SK-N-SH treated with all-trans-retinoic acid at 6 μM for 48 hours (cell line): ENCODE measurements around the gene PLPP6.

Experiments used
- ATAC-seq: fragments of 200-7000 bp; cut with Tn5 transposase; 3 replicates; pipeline ENCODE4 v1.9.1; 2020; ENCODE audit warnings: mild to moderate bottlenecking, moderate library complexity
- ARNTL ChIP-seq: fragments of 450-650 bp; formaldehyde crosslinking; IDR thresholded peaks from 2 replicates; pipeline ENCODE4 v1.5.0; 2020; ENCODE audit warnings: low read depth, mild to moderate bottlenecking, moderate library complexity, borderline replicate concordance
- BACH2 ChIP-seq: fragments of 250-450 bp; sonication (Bioruptor Pico); IDR thresholded peaks from 2 replicates; pipeline ENCODE4 v1.9.0; 2021; ENCODE audit warnings: mild to moderate bottlenecking, borderline replicate concordance
- CSDC2 ChIP-seq: fragments of 250-450 bp; sonication (Bioruptor Pico); IDR thresholded peaks from 2 replicates; pipeline ENCODE4 v1.5.0; 2020; ENCODE audit warnings: mild to moderate bottlenecking, moderate library complexity
- GLIS3 ChIP-seq: fragments of 250-450 bp; sonication (Bioruptor Pico); IDR thresholded peaks from 2 replicates; pipeline ENCODE4 v1.5.0; 2020; ENCODE audit warnings: mild to moderate bottlenecking, moderate library complexity
- OSR1 ChIP-seq: fragments of 250-450 bp; sonication (Bioruptor Pico); IDR thresholded peaks from 2 replicates; pipeline ENCODE4 v1.8.0; 2022; ENCODE audit warnings: moderate library complexity, mild to moderate bottlenecking, inconsistent platforms
- PATZ1 ChIP-seq: fragments of 250-450 bp; sonication (Bioruptor Pico); IDR thresholded peaks from 2 replicates; pipeline ENCODE4 v1.8.0; 2020; ENCODE audit warnings: mild to moderate bottlenecking, moderate library complexity, borderline replicate concordance
- PPARA ChIP-seq: fragments of 250-450 bp; sonication (Bioruptor Pico); IDR thresholded peaks from 2 replicates; pipeline ENCODE4 v1.5.0; 2020; ENCODE audit warnings: mild to moderate bottlenecking, borderline replicate concordance
- SNAI2 ChIP-seq: fragments of 250-450 bp; sonication (Bioruptor Pico); IDR thresholded peaks from 2 replicates; pipeline ENCODE4 v1.5.0; 2020; ENCODE audit warnings: mild to moderate bottlenecking, moderate library complexity
- TCF4 ChIP-seq: fragments of 250-450 bp; sonication (Bioruptor Pico); IDR thresholded peaks from 2 replicates; pipeline ENCODE4 v1.8.0; 2021; ENCODE audit warnings: mild to moderate bottlenecking, moderate library complexity, borderline replicate concordance
- TOX ChIP-seq: fragments of 250-450 bp; sonication (Bioruptor Pico); IDR thresholded peaks from 2 replicates; pipeline ENCODE4 v1.8.0; 2021; ENCODE audit warnings: mild to moderate bottlenecking, moderate library complexity, borderline replicate concordance
- TSHZ2 ChIP-seq: fragments of 250-450 bp; sonication (Bioruptor Pico); IDR thresholded peaks from 2 replicates; pipeline ENCODE4 v1.5.0; 2020; ENCODE audit warnings: mild to moderate bottlenecking, moderate library complexity
- ZC3H10 ChIP-seq: fragments of 250-450 bp; sonication (Bioruptor Pico); IDR thresholded peaks from 2 replicates; pipeline ENCODE4 v1.5.1; 2021; ENCODE audit warnings: mild to moderate bottlenecking, moderate library complexity
- ZFP3 ChIP-seq: fragments of 250-450 bp; sonication (Bioruptor Pico); IDR thresholded peaks from 2 replicates; pipeline ENCODE4 v1.5.0; 2020; ENCODE audit warnings: mild to moderate bottlenecking, moderate library complexity
- ZFP30 ChIP-seq: fragments of 450-650 bp; formaldehyde crosslinking; IDR thresholded peaks from 2 replicates; pipeline ENCODE4 v1.5.0; 2022; ENCODE audit warnings: mild to moderate bottlenecking, moderate library complexity
- ZNF565 ChIP-seq: fragments of 450-650 bp; formaldehyde crosslinking; conservative IDR thresholded peaks from 2 replicates; pipeline ENCODE4 v1.5.0; 2020; ENCODE audit warnings: low read depth, mild to moderate bottlenecking, moderate library complexity
- ZNF70 ChIP-seq: fragments of 450-650 bp; formaldehyde crosslinking; IDR thresholded peaks from 2 replicates; pipeline ENCODE4 v1.5.0; 2020; ENCODE audit warnings: mild to moderate bottlenecking, moderate library complexity
- ZNF8 ChIP-seq: fragments of 450-650 bp; formaldehyde crosslinking; IDR thresholded peaks from 2 replicates; pipeline ENCODE4 v1.5.0; 2020; ENCODE audit warnings: mild to moderate bottlenecking, moderate library complexity
- TF ChIP-seq, protein P1 (sequence below): fragments of 250-450 bp; sonication (Bioruptor Pico); IDR thresholded peaks from 2 replicates; pipeline ENCODE4 v1.5.1; 2020; ENCODE audit warnings: low read depth, mild to moderate bottlenecking, moderate library complexity

Gene PLPP6

GRCh38 chr9:4662108-4662988 lies at the start of gene PLPP6:
Gene PLPP6 (plus strand): TSS chr9:4662294. CDS start chr9:4662376, 82 bp downstream.
- TF ChIP-seq ZFP3 (CRISPR knock-in tag) (0 out of 2 replicates have a peak, but pooled peaks have one; percentile 9), BACH2 (CRISPR knock-in tag) (no peak), TSHZ2 (CRISPR knock-in tag) (peak; percentile 19; the same call in 1 of the 2 replicates)
- ATAC-seq: peak; percentile 92

- no peak for ATAC-seq
- TF ChIP-seq PATZ1 (CRISPR knock-in tag) (no peak), ZNF565 (no peak), ZNF8 (CRISPR knock-in tag) (no peak), PPARA (CRISPR knock-in tag) (no peak), TSHZ2 (CRISPR knock-in tag) (no peak), ZC3H10 (no peak), BACH2 (CRISPR knock-in tag) (no peak), OSR1 (CRISPR knock-in tag) (no peak)
Observed at GRCh38 chr9:4614627-4615026, 47.5 kb upstream of the PLPP6 start.

- no peak for ATAC-seq
- TF ChIP-seq ZC3H10 (no peak), BACH2 (CRISPR knock-in tag) (no peak), ZNF565 (no peak), OSR1 (CRISPR knock-in tag) (no peak), ZNF70 (no peak), CSDC2 (CRISPR knock-in tag) (no peak), ZFP3 (CRISPR knock-in tag) (no peak), GLIS3 (no peak), SNAI2 (no peak), ARNTL (no peak), ZFP30 (CRISPR knock-in tag) (no peak), TCF4 (CRISPR knock-in tag) (no peak), TOX (CRISPR knock-in tag) (no peak)
Observed at GRCh38 chr9:4615251-4615650, 46.8 kb upstream of the PLPP6 start.

DNA sequence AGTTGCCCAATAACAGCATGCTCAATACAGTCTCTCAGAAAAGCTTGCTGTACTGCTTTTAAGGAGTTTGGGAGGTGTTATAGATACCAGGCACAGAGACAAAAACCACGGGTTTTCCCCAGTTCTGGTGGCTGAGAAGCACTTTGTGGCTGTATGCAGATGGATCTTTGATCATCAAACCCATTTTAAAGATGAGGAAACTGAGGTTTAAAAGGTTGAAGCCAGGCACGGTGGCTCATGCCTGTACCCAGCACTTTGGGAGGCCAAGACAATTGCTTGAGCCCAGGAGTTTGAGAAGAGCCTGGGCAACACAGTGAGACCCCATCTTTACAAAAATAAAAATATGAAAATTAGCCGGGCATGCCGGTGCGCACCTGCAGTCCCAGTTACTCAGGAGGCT lies 46.3 kb upstream of the PLPP6 start:
- TF ChIP-seq SNAI2 (no peak), ZNF565 (no peak), BACH2 (CRISPR knock-in tag) (no peak)
- TF ChIP-seq, protein P1, sequence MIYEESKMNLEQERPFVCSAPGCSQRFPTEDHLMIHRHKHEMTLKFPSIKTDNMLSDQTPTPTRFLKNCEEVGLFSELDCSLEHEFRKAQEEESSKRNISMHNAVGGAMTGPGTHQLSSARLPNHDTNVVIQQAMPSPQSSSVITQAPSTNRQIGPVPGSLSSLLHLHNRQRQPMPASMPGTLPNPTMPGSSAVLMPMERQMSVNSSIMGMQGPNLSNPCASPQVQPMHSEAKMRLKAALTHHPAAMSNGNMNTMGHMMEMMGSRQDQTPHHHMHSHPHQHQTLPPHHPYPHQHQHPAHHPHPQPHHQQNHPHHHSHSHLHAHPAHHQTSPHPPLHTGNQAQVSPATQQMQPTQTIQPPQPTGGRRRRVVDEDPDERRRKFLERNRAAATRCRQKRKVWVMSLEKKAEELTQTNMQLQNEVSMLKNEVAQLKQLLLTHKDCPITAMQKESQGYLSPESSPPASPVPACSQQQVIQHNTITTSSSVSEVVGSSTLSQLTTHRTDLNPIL (CRISPR knock-in tag): no peak
- no peak for ATAC-seq
